Mesodermal cell (in vitro differentiated cells): ENCODE measurements around the gene SETD2.
"Not testable (repeated sequence)": the region's sequence is repeated elsewhere in the genome, so short reads cannot be mapped to it uniquely, and the experiment has no call there.

Source experiments
- H3K27ac ChIP-seq: 2 replicates; pipeline ENCODE4 v1.7.0; 2013; ENCODE audit warnings: mild to moderate bottlenecking, low read depth, low read length, moderate library complexity; ENCODE audit not compliant: severe bottlenecking
- H3K36me3 ChIP-seq: 2 replicates; pipeline ENCODE4 v1.7.1; 2013; ENCODE audit warnings: mild to moderate bottlenecking, low read length, moderate library complexity; ENCODE audit not compliant: control insufficient read depth, insufficient read depth
- H3K4me1 ChIP-seq: one replicate; pipeline ENCODE4 v1.7.1; 2013; ENCODE audit warnings: mild to moderate bottlenecking, low read length; ENCODE audit not compliant: insufficient read depth, control insufficient read depth, poor library complexity, severe bottlenecking
- H3K4me3 ChIP-seq: 2 replicates; pipeline ENCODE4 v1.7.0; 2013; ENCODE audit warnings: low read length, control low read depth, mild to moderate bottlenecking; ENCODE audit not compliant: insufficient read depth, poor library complexity, severe bottlenecking; ENCODE audit errors: extremely low read depth
- H3K9me3 ChIP-seq: 2 replicates; pipeline ENCODE4 v1.7.1; 2013; ENCODE audit warnings: mild to moderate bottlenecking, low read length, moderate library complexity; ENCODE audit not compliant: control insufficient read depth
- WGBS, 2 experiments: methylation state at CpG; one replicate each; pipeline ENCODE4 v1.1.5; 2013; ENCODE audit warnings: missing lambda C conversion rate in 2 of 2; ENCODE audit not compliant: insufficient coverage in 2 of 2; 5-methylcytosine and 5-hydroxymethylcytosine counted together

The SETD2 gene

DNA sequence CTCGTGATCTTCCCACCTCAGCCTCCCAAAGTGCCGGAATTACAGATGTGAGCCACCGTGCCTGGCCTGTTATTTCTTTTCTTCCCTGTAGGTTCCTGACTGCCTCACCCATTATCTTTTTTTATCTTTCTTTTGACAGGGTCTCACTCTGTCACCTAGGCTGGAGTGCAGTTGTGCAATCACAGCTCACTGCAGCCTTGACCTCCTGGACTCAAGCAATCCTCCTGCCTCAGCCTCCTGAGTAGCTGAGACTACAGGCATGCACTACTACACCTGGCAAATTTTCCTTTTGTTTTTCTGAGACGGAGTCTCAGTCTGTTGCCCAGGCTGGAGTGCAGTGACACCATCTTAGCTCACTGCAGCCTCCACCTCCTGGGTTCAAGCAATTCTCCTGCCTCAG, 17.8 kb upstream of the SETD2 start:
- H3K9me3 ChIP-seq, H3K27ac ChIP-seq, H3K4me1 ChIP-seq, H3K4me3 ChIP-seq: not testable (repeated sequence)
- 95 to 96% methylated on average over 4 of the region's 4 CpGs for WGBS, 2 experiments
- peaks cover 12% of the 10 kb centered on the region for H3K36me3 ChIP-seq

GRCh38 chr3:47180011-47180410, 16.1 kb upstream of the SETD2 start:
- H3K4me3 ChIP-seq, H3K27ac ChIP-seq, H3K9me3 ChIP-seq, H3K4me1 ChIP-seq: not testable (repeated sequence)
- 97 to 99% methylated on average over 8 to 10 of the region's 12 CpGs for WGBS, 2 experiments
- H3K36me3 ChIP-seq, result peaks cover 23% of the 10 kb centered on the region

- Histone ChIP-seq H3K36me3 (peaks cover 26% of the 10 kb centered on the region), H3K27ac (no peak overlapping the region), H3K9me3 (no peaks in the 10 kb centered on the region), H3K4me1 (no peaks in the 10 kb centered on the region), H3K4me3 (no peak overlapping the region)
- 100% methylated on average over 3 of the region's 5 CpGs; no CpG with 5 or more reads in 1 of the 2 experiments for WGBS, 2 experiments
Observed at GRCh38 chr3:47176582-47176981, 12.7 kb upstream of the SETD2 start.

DNA sequence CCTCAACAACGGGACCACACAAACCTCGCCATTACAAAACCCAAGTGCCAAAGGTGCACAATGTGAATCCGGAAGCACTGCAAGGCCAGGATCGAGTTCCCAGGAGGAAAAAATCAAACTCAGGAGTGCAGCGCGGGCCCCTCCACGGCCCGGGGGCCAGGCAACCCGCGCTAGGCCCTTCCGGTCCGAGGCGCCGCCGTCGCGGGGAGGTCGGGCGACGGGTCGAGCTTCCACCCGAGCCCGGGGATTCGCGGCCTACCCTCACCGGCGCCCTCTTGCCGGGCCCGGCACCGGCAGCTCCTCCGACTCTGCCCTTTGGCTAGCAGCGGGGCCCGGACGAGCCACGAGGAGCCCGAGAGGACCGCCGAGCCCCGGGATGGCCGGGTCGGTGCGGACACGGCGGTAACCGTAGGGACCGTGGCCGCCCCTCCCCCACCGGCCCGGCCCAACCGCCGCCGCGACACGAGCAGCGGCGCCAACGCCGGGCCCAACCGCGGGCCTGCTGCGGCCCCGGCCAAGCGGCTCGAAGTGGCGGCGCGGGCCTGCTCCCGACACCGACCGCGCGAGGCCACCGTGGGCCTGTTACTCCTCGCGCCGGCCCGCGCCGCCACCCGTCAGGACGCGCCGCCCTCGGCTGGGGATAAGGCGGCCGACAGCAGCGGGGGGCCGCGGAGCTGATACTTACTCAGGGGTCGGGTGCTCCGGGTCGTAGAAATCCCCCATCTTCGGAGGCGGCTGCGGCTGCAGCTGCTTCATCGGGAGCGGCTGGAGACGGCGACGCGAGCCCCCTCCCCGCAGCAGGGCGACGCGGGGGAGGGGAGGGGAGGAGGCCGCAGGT, 525 bp downstream of the SETD2 start:
- Histone ChIP-seq H3K4me3 (peak overlapping the region; percentile 80), H3K27ac (peak overlapping the region; percentile 95), H3K9me3 (no peaks in the 10 kb centered on the region), H3K4me1 (peaks cover 15% of the 10 kb centered on the region), H3K36me3 (peaks cover 16% of the 10 kb centered on the region)
- 0% methylated on average over 69 to 83 of the region's 106 CpGs for WGBS, 2 experiments

GRCh38 chr3:47162697-47163168, 1.2 kb downstream of the SETD2 start:
- H3K4me1 ChIP-seq, result peaks cover 15% of the 10 kb centered on the region
- peak overlapping the region; percentile 80 for H3K4me3 ChIP-seq
- WGBS, 2 experiments, result 4% methylated on average over 5 to 7 of the region's 10 CpGs
- no peaks in the 10 kb centered on the region for H3K9me3 ChIP-seq
- peak overlapping the region; percentile 95 for H3K27ac ChIP-seq
- peaks cover 16% of the 10 kb centered on the region for H3K36me3 ChIP-seq

GRCh38 chr3:47161983-47162696, 1.8 kb downstream of the SETD2 start:
- Histone ChIP-seq H3K4me3 (peak overlapping the region; percentile 80), H3K36me3 (peaks cover 16% of the 10 kb centered on the region), H3K27ac (no peak overlapping the region), H3K9me3 (no peaks in the 10 kb centered on the region), H3K4me1 (peaks cover 15% of the 10 kb centered on the region)
- 43 to 100% methylated on average over 1 to 3 of the region's 4 CpGs for WGBS, 2 experiments

GRCh38 chr3:47159820-47160219, 4.1 kb downstream of the SETD2 start:
- H3K9me3 ChIP-seq, result no peaks in the 10 kb centered on the region
- peaks cover 10% of the 10 kb centered on the region for H3K4me1 ChIP-seq
- WGBS, 2 experiments, result 70 to 74% methylated on average over 3 of the region's 3 CpGs
- H3K4me3 ChIP-seq, result no peak overlapping the region
- H3K36me3 ChIP-seq, result peaks cover 20% of the 10 kb centered on the region
- no peak overlapping the region for H3K27ac ChIP-seq

- H3K9me3 ChIP-seq, result no peaks in the 10 kb centered on the region
- H3K36me3 ChIP-seq, result peaks cover 23% of the 10 kb centered on the region
- H3K4me1 ChIP-seq, result peaks cover 10% of the 10 kb centered on the region
- no peak overlapping the region for H3K4me3 ChIP-seq
- H3K27ac ChIP-seq, result no peak overlapping the region
Observed at GRCh38 chr3:47158208-47158607, 5.7 kb downstream of the SETD2 start.

GRCh38 chr3:47156396-47156795, 7.5 kb downstream of the SETD2 start:
- WGBS, 2 experiments, result 89 to 100% methylated on average over 1 of the region's 1 CpG
- peaks cover 17% of the 10 kb centered on the region for H3K36me3 ChIP-seq
- no peaks in the 10 kb centered on the region for H3K9me3 ChIP-seq
- H3K27ac ChIP-seq, result no peak overlapping the region
- H3K4me3 ChIP-seq, result no peak overlapping the region
- H3K4me1 ChIP-seq, result peaks cover 8% of the 10 kb centered on the region

GRCh38 chr3:47152578-47152977, 11.3 kb downstream of the SETD2 start:
- Histone ChIP-seq H3K27ac (no peak overlapping the region), H3K4me3 (no peak overlapping the region), H3K9me3 (no peaks in the 10 kb centered on the region), H3K4me1 (no peaks in the 10 kb centered on the region), H3K36me3 (peaks cover 7% of the 10 kb centered on the region)
- WGBS, 2 experiments, result 86 to 94% methylated on average over 1 to 2 of the region's 2 CpGs

DNA sequence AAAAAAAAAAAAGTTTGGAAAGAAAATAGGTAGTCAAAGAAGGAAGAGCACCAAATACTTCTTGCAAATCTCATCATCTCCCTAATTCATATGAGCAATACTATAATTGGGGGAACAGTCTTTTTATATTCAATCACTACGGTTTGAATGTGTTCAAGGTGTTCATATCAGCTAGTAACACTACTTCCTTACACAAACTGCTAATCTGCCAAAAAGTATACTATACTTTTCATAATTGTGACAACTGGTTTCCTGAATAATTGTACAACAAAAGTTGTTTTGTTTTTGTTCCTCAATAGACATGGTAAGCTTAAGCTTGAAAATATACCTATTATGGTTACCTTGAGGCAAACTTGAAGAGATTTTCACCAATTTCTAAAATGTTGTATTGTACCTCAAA, 12.1 kb downstream of the SETD2 start:
- H3K27ac ChIP-seq, result no peak overlapping the region
- no peak overlapping the region for H3K4me3 ChIP-seq
- WGBS, 2 experiments, result no CpG with 5 or more reads among the region's 1 CpG
- no peaks in the 10 kb centered on the region for H3K9me3 ChIP-seq
- no peaks in the 10 kb centered on the region for H3K4me1 ChIP-seq
- H3K36me3 ChIP-seq, result peaks cover 4% of the 10 kb centered on the region
